AG09309 (cell line): ENCODE data around the gene RBP4.

Source experiments
- DNase-seq: peaks from one replicate; pipeline ENCODE4 v3.0.0-alpha.2; 2010; ENCODE audit warnings: low read depth
- H3K4me3 ChIP-seq: 2 replicates; pipeline ENCODE4 v1.5.1; 2011; ENCODE audit warnings: mild to moderate bottlenecking, low read depth, low read length, moderate library complexity; ENCODE audit not compliant: control insufficient read depth
- TF ChIP-seq, protein P1 (sequence below): IDR thresholded peaks from 2 replicates; pipeline ENCODE4 v1.5.1; 2011; ENCODE audit warnings: mild to moderate bottlenecking, low read depth, low read length, inconsistent platforms; ENCODE audit not compliant: insufficient read depth, control insufficient read depth; ENCODE audit errors: missing control alignments

RBP4 gene

DNA sequence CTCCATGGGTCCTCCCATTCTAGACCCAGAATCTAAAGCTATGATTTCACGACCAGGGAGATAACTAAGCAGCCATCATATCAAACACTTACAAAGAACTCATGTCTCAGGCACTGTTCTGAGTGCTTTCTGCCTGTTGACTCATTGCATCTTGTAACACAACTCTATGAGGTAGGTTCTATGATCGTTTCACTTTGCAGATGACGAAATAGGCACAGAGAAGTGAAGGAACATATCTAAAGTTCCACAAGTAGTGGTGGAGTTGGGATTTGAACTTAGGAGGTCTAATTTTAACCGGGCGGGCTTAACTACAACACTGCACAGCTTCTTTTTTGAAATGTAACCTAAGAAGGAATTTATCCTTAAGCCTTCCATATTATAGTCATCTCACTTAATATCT, 2.9 kb downstream of the RBP4 start:
- DNase-seq: no peak
- H3K4me3 ChIP-seq: no peak overlapping the region
- TF ChIP-seq, protein P1, sequence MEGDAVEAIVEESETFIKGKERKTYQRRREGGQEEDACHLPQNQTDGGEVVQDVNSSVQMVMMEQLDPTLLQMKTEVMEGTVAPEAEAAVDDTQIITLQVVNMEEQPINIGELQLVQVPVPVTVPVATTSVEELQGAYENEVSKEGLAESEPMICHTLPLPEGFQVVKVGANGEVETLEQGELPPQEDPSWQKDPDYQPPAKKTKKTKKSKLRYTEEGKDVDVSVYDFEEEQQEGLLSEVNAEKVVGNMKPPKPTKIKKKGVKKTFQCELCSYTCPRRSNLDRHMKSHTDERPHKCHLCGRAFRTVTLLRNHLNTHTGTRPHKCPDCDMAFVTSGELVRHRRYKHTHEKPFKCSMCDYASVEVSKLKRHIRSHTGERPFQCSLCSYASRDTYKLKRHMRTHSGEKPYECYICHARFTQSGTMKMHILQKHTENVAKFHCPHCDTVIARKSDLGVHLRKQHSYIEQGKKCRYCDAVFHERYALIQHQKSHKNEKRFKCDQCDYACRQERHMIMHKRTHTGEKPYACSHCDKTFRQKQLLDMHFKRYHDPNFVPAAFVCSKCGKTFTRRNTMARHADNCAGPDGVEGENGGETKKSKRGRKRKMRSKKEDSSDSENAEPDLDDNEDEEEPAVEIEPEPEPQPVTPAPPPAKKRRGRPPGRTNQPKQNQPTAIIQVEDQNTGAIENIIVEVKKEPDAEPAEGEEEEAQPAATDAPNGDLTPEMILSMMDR: no peak

- H3K4me3 ChIP-seq: no peak overlapping the region
- DNase-seq: no peak
- TF ChIP-seq, protein P1: no peak
Measured at GRCh38 chr10:93597075-93597599, 3.9 kb downstream of the RBP4 start.

DNA sequence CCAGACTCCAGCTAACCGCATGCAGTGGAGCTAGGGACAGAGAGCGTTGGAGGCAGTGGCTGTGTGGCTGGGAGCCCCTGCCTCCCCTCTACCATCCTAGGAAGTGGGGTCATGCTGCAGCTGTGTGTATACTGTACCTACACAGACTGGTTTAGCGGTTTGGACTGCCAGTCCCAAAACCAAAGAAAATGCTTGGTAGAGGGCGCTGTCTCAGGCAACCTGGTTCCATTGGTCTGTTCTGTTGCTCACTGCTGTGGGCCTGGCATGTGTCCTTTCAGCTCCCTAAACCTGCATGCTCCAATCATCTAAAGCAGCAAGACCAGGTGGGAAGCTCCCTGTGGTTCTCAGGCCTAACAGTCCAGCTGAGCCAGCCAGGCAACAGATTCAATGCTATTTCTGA, 4.5 kb downstream of the RBP4 start:
- TF ChIP-seq, protein P1: no peak
- DNase-seq: no peak
- no peak overlapping the region for H3K4me3 ChIP-seq

DNA sequence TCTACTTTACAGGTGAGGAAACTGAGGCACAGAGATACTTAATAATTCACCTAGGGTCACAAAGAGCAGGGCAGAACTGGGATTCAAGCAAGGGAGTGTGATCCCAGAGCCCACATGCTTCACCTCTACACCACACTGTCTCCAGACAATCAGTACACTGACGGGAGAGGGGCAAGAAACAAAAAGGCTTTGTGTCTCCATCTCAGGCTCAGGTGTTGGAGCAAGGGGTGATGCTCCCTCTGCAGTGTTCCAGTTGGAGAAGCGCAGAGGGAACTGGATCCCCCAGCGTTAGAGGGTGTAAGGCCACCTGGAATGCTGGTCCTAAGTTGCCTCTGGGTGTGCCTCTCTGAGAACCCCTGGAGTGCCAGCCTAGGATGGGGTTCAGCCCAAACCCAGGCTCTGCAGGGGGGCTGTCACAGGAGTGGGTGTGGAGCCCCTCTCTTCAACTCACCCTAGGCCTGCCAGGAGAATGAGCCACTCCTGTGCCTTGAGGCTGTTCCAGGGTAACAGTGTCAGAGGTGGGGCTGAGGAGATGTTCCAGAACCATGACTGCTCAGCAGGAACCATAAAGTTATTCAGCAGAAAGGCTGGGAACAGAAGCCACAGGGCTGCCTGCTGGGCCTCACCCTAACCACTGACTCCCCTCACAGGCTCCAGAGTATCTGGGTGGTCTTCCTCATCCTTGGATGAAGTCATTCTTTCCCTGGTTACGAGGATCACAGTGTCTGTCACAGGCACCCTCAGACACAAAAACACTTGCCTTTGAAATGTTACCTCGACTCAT, 5.5 kb downstream of the RBP4 start:
- TF ChIP-seq, protein P1: no peak
- H3K4me3 ChIP-seq: no peak overlapping the region
- DNase-seq: no peak

- DNase-seq: no peak
- no peak overlapping the region for H3K4me3 ChIP-seq
- TF ChIP-seq, protein P1: no peak
Measured at GRCh38 chr10:93594518-93594917, 6.5 kb downstream of the RBP4 start.

DNA sequence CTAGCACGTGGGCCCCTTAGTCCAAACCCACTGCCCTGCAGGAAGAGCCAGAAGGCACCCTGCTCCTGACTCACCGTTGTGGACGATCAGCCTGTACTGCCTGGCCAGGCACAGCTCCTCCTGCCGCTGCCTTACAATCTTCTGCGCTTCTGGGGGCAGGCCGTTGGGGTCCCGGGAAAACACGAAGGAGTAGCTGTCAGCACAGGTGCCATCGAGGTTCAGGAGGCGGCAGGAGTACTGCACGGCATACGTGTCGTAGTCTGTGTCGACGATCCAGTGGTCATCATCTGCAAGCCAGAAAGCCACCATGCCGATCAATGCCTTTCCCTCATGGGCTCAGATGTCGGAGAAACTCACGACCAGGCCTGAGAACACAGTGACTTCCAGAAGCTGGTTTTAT, 7.3 kb downstream of the RBP4 start:
- DNase-seq: no peak
- TF ChIP-seq, protein P1: no peak
- no peak overlapping the region for H3K4me3 ChIP-seq
